Liver (tissue), 3 donors: Measurements from ENCODE around the gene SPATS2L.

Experiments used
- EGR1 ChIP-seq, 2 donors: IDR thresholded peaks; 2 replicates each; pipeline ENCODE4 v1.6.1; 2016 to 2018; ENCODE audit warnings: antibody characterized with exemption in 2 of 2, low read depth in 2 of 2
- GABPA ChIP-seq, 2 donors: IDR thresholded peaks in 1 of 2; conservative IDR thresholded peaks in 1 of 2; 2 replicates each; pipeline ENCODE4 v1.6.1; 2016; ENCODE audit warnings: antibody characterized with exemption in 2 of 2, mild to moderate bottlenecking in 1 of 2, moderate library complexity in 1 of 2
- JUND ChIP-seq, 2 donors: IDR thresholded peaks; 2 replicates each; pipeline ENCODE4 v1.6.1; 2016; ENCODE audit warnings: antibody characterized with exemption in 2 of 2
- RAD21 ChIP-seq, 2 donors: IDR thresholded peaks; 2 replicates each; pipeline ENCODE4 v1.6.1; 2016; ENCODE audit warnings: antibody characterized with exemption in 2 of 2, mild to moderate bottlenecking in 2 of 2
- SP1 ChIP-seq: IDR thresholded peaks from 2 replicates; pipeline ENCODE4 v1.6.1; 2018; ENCODE audit warnings: antibody characterized with exemption, mild to moderate bottlenecking
- TAF1 ChIP-seq: conservative IDR thresholded peaks from 2 replicates; pipeline ENCODE4 v1.6.1; 2016; ENCODE audit warnings: antibody characterized with exemption, mild to moderate bottlenecking
- TF ChIP-seq, protein P1 (sequence below): fragments of 150-350 bp; IDR thresholded peaks from 2 replicates; pipeline ENCODE4 v1.5.1; 2017; ENCODE audit warnings: improper control_type of control experiment, low read depth, low read length; ENCODE audit not compliant: missing input control
- TF ChIP-seq, protein P2 (sequence below): IDR thresholded peaks from 2 replicates; pipeline ENCODE4 v1.6.1; 2016; ENCODE audit warnings: antibody characterized with exemption, mild to moderate bottlenecking
- TF ChIP-seq, protein P3 (sequence below): IDR thresholded peaks from 2 replicates; pipeline ENCODE4 v1.6.1; 2016; ENCODE audit warnings: antibody characterized with exemption
- TF ChIP-seq, protein P4 (sequence below): IDR thresholded peaks from 2 replicates; pipeline ENCODE4 v1.6.1; 2016; ENCODE audit warnings: antibody characterized with exemption
- donor health status: healthy.
- donor health status: healthy.

DNA sequence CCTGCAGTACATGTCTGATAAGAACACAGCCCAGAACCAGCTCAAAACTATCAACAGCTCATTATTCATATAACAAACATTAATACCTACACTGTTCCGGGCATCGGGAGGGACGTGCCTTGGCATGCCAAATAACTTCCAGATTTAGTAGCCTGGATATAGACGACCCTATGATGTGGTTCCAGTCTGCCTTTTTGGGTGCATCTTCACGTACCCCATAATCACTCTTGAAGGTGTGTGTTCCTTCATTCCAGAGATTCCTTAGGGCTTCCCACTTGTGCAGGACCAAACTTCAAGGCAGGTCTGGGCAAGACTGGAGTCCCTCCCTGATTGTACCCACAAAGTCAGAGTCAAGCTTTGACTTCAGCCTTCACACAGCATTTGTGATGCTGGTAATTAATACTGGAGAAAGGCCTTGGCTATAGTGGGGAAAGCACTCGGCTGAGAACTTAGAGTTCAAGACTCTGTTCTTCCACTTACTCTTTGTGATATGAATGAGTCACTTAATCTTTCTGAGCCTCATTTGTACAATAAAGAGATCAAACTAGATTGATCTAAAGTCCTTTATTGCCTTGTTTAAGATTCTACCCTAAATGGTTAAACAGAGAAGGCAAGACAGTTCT is 27.7 kb upstream of the SPATS2L start:
- TF ChIP-seq, protein P1, sequence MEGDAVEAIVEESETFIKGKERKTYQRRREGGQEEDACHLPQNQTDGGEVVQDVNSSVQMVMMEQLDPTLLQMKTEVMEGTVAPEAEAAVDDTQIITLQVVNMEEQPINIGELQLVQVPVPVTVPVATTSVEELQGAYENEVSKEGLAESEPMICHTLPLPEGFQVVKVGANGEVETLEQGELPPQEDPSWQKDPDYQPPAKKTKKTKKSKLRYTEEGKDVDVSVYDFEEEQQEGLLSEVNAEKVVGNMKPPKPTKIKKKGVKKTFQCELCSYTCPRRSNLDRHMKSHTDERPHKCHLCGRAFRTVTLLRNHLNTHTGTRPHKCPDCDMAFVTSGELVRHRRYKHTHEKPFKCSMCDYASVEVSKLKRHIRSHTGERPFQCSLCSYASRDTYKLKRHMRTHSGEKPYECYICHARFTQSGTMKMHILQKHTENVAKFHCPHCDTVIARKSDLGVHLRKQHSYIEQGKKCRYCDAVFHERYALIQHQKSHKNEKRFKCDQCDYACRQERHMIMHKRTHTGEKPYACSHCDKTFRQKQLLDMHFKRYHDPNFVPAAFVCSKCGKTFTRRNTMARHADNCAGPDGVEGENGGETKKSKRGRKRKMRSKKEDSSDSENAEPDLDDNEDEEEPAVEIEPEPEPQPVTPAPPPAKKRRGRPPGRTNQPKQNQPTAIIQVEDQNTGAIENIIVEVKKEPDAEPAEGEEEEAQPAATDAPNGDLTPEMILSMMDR = no peak
- TF ChIP-seq JUND (IDR thresholded peaks at IDR 0.05) = no peak
- no peak for TF ChIP-seq EGR1 (IDR thresholded peaks at IDR 0.05; ENCODE audit: low read depth in 2 of 2)
- TF ChIP-seq, protein P2, sequence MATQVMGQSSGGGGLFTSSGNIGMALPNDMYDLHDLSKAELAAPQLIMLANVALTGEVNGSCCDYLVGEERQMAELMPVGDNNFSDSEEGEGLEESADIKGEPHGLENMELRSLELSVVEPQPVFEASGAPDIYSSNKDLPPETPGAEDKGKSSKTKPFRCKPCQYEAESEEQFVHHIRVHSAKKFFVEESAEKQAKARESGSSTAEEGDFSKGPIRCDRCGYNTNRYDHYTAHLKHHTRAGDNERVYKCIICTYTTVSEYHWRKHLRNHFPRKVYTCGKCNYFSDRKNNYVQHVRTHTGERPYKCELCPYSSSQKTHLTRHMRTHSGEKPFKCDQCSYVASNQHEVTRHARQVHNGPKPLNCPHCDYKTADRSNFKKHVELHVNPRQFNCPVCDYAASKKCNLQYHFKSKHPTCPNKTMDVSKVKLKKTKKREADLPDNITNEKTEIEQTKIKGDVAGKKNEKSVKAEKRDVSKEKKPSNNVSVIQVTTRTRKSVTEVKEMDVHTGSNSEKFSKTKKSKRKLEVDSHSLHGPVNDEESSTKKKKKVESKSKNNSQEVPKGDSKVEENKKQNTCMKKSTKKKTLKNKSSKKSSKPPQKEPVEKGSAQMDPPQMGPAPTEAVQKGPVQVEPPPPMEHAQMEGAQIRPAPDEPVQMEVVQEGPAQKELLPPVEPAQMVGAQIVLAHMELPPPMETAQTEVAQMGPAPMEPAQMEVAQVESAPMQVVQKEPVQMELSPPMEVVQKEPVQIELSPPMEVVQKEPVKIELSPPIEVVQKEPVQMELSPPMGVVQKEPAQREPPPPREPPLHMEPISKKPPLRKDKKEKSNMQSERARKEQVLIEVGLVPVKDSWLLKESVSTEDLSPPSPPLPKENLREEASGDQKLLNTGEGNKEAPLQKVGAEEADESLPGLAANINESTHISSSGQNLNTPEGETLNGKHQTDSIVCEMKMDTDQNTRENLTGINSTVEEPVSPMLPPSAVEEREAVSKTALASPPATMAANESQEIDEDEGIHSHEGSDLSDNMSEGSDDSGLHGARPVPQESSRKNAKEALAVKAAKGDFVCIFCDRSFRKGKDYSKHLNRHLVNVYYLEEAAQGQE = no peak
- TF ChIP-seq, protein P3, sequence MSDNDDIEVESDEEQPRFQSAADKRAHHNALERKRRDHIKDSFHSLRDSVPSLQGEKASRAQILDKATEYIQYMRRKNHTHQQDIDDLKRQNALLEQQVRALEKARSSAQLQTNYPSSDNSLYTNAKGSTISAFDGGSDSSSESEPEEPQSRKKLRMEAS = no peak
- no peak for TF ChIP-seq TAF1
- TF ChIP-seq RAD21 (IDR thresholded peaks at IDR 0.05) = no peak
- TF ChIP-seq, protein P4, sequence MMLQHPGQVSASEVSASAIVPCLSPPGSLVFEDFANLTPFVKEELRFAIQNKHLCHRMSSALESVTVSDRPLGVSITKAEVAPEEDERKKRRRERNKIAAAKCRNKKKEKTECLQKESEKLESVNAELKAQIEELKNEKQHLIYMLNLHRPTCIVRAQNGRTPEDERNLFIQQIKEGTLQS = no peak
- TF ChIP-seq GABPA (IDR thresholded peaks at IDR 0.05 in 1 of 2, conservative IDR thresholded peaks at IDR 0.05 in 1 of 2) = no peak
- no peak for TF ChIP-seq SP1
